ENCODE results near the gene MBLAC2. TPM values are rescaled to one million over a fixed set of nuclear protein-coding genes. Genes with fewer than 3 reads are reported as not detected.

MBLAC2 gene
- total RNA-seq, 1 donor from 2014 or later: 1.3 TPM

DNA sequence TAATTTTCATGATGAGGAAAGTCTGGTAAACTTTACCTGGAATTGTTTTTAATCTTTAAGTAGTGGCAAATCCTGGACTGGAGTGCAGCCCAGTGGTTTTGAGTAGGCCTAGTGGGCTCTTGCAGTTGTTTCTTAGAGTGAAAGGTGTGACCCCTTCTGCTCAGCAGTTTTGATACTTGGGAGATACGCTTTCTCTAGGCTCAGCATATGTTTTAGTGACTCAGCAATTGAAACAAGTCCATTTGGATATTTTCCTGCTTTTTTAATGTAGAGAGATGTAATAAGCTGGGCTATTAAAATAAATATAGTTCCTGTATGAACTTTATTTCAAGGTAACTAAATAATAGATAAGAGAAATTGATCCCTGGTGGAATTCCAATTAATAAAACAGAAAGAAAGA is 6.1 kb upstream of the MBLAC2 start:
- no peak for DNase-seq (ENCODE audit: low read depth)
- H3K4me3 ChIP-seq (ENCODE audit: low read depth, low read length): no peak overlapping the region
- TF ChIP-seq, protein P1, sequence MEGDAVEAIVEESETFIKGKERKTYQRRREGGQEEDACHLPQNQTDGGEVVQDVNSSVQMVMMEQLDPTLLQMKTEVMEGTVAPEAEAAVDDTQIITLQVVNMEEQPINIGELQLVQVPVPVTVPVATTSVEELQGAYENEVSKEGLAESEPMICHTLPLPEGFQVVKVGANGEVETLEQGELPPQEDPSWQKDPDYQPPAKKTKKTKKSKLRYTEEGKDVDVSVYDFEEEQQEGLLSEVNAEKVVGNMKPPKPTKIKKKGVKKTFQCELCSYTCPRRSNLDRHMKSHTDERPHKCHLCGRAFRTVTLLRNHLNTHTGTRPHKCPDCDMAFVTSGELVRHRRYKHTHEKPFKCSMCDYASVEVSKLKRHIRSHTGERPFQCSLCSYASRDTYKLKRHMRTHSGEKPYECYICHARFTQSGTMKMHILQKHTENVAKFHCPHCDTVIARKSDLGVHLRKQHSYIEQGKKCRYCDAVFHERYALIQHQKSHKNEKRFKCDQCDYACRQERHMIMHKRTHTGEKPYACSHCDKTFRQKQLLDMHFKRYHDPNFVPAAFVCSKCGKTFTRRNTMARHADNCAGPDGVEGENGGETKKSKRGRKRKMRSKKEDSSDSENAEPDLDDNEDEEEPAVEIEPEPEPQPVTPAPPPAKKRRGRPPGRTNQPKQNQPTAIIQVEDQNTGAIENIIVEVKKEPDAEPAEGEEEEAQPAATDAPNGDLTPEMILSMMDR (conservative IDR thresholded peaks at IDR 0.05; ENCODE audit: low read depth, low read length): no peak

DNA sequence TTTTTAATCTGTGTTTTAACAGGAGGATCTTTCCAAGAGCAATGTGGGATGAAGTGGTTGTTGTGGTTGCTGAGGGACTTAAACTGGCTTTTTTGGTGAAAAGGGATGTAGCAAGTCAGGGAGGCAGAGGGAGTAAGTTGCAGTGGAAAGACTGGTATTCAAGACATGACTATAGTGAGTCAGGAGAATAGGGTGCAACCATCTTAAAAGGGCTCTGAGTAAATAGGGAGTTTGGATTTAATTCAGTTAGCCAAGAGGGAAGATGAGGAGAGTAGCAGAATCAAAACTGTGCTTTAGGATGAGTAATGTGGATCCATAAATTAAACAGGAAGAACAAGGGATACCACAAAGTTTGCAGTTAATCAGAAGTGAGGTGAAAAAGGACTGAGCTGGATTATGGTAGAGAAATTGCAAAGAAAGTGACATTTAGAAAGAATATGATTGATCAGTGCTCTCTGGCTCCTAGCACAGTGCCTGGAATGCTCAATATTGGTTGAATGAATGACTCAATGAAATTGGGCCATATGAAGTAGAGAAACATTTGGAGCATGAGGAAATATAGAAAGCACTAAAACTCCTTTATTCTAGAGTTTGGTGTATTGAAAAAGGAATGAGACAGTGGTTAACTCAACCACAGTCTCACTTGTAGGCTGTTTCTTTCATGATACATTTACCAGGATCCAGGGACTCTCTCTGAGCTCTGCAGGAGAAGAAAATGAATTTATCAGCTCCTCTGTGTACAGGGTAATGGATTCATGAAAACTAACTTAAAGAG is 5.2 kb upstream of the MBLAC2 start:
- DNase-seq (ENCODE audit: low read depth): no peak
- TF ChIP-seq, protein P1 (conservative IDR thresholded peaks at IDR 0.05; ENCODE audit: low read depth, low read length): no peak
- H3K4me3 ChIP-seq (ENCODE audit: low read depth, low read length): no peak overlapping the region

DNA sequence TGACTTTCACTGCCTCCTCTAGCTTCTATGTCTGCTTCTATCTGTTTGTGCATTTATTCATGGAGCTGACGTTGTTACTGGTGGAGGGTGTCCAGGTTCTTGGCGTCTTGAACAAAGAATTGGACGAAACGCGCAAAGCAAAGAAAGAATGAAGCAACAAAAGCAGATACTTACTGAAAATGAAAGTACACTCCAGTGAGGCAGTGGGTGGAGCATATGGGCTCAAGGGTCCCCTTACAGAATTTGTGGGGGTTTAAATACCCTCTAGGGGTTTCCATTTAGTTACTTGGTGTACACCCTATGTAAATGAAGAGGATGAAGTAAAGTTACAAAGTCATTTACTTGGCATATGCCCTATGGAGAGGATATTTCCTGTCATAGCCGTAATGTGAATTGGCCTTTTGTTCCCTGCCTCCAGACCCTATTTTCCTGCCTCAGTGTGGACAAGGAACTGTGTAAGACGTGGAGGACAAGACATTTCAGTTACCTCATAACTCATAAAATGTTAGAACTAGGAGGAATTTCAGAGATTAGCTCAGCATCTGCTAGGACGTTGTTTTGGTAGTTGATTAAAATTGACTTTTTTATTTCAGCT is 3.1 kb upstream of the MBLAC2 start:
- no peak overlapping the region for H3K4me3 ChIP-seq (ENCODE audit: low read depth, low read length)
- TF ChIP-seq, protein P1 (conservative IDR thresholded peaks at IDR 0.05; ENCODE audit: low read depth, low read length): no peak
- DNase-seq (ENCODE audit: low read depth): no peak

DNA sequence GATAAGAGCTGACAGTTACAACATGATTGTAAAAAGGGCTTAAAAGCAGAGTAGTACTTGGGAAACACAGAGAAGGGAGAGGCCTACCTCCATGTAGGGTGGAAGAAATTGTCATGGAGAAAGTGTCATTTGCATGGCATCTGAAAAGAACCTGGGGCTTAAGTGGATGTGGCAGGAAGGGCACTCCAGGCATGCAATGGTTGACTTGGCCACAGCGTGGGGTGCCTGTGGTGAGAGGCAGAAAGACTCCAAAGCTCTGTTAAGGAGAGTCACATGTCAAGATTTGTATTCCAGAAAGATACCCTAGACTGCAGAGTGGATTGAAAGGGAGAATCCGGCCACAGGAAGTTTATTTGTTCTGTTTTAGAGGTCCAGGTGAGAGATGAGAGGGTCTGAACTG is 2.5 kb upstream of the MBLAC2 start:
- TF ChIP-seq, protein P1 (conservative IDR thresholded peaks at IDR 0.05; ENCODE audit: low read depth, low read length): no peak
- no peak overlapping the region for H3K4me3 ChIP-seq (ENCODE audit: low read depth, low read length)
- DNase-seq (ENCODE audit: low read depth): no peak

DNA sequence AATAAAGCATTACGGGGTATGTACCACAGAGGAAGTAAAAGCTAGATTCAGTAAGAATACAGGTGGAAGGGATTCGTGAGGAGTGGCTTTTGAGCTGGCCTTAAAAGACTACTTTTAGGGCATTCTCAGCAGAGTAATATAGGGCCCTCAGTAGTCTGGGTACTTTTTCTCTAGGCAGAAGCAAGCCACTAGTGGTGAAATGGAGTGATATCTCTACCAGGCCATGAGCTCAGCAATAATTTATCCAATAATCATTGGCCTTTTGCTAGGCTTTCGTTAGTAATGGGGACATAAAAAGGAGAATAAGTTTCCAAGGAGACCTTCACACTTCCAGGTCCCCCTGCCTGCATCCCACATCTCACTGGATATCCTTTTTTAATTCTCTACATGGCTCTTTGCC is 1.8 kb upstream of the MBLAC2 start:
- no peak overlapping the region for H3K4me3 ChIP-seq (ENCODE audit: low read depth, low read length)
- TF ChIP-seq, protein P1 (conservative IDR thresholded peaks at IDR 0.05; ENCODE audit: low read depth, low read length): no peak
- DNase-seq (ENCODE audit: low read depth): no peak

DNA sequence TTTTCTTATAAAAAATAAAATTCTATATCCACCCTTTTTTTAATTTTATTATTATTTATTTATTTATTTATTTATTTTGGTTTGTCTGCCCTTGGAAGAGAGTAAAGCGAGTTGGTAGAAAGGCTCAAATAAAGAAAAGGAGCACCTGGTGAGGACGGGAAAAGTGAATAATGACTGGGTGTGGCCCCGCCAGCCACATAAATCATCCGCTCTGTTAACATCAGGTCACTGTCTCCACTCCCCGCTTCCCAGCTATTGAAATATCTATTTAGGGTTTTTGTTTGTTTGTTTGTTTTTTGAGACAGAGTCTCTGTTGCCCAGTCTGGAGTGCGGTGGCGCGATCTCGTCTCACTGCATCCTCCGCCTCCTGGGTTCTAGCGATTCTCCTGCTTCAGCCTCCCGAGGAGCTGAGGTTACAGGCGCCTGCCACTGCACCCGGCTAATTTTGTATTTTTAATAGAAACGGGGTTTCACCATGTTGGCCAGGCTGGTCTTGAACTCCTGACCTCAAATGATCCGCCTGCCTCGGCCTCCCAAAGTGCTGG is 937 bp upstream of the MBLAC2 start:
- DNase-seq (ENCODE audit: low read depth): no peak
- TF ChIP-seq, protein P1 (conservative IDR thresholded peaks at IDR 0.05; ENCODE audit: low read depth, low read length): no peak
- peak overlapping the region; percentile 95 for H3K4me3 ChIP-seq (ENCODE audit: low read depth, low read length)

All from epithelial cell of proximal tubule (primary cell).